Loucy (cell line): ENCODE data around the gene NEUROG3.

Experiments used
- H2AFZ ChIP-seq: fragments of 200-600 bp; sonication (generic); 2 replicates; pipeline ENCODE4 v1.6.0; 2016; ENCODE audit warnings: antibody characterized with exemption, mild to moderate bottlenecking, low read length, moderate library complexity
- H3F3A ChIP-seq: fragments of 200-600 bp; 2 replicates; pipeline ENCODE4 v1.6.0; 2016; ENCODE audit warnings: antibody characterized with exemption, low read depth, mild to moderate bottlenecking
- H3K27me3 ChIP-seq: fragments of 200-600 bp; sonication (generic); 2 replicates; pipeline ENCODE4 v1.6.1; 2014; ENCODE audit warnings: low read length, mild to moderate bottlenecking; ENCODE audit not compliant: insufficient read depth, poor library complexity, severe bottlenecking
- H3K36me3 ChIP-seq: fragments of 200-600 bp; sonication (generic); 2 replicates; pipeline ENCODE4 v1.6.1; 2016; ENCODE audit warnings: low read length; ENCODE audit not compliant: insufficient read depth
- H3K4me1 ChIP-seq: fragments of 200-600 bp; sonication (generic); 2 replicates; pipeline ENCODE4 v1.5.1; 2014; ENCODE audit warnings: low read length, mild to moderate bottlenecking; ENCODE audit not compliant: insufficient read depth, poor library complexity, severe bottlenecking
- H3K4me2 ChIP-seq: fragments of 200-600 bp; sonication (generic); 2 replicates; pipeline ENCODE4 v1.6.0; 2014; ENCODE audit warnings: antibody characterized with exemption, low read length, low read depth, mild to moderate bottlenecking; ENCODE audit not compliant: poor library complexity, severe bottlenecking
- H3K4me3 ChIP-seq: fragments of 200-600 bp; sonication (generic); 2 replicates; pipeline ENCODE4 v1.5.1; 2014; ENCODE audit warnings: low read length, mild to moderate bottlenecking, mixed read lengths; ENCODE audit not compliant: poor library complexity, severe bottlenecking
- H3K79me2 ChIP-seq: fragments of 200-600 bp; sonication (generic); 2 replicates; pipeline ENCODE4 v1.6.1; 2014; ENCODE audit warnings: low read length; ENCODE audit not compliant: insufficient read depth
- H3K9ac ChIP-seq: fragments of 200-600 bp; sonication (generic); 2 replicates; pipeline ENCODE4 v1.6.0; 2014; ENCODE audit warnings: mild to moderate bottlenecking, low read depth, low read length, moderate library complexity; ENCODE audit not compliant: poor library complexity, severe bottlenecking
- H3K9me2 ChIP-seq: fragments of 200-600 bp; sonication (generic); replicated peaks from 2 replicates; pipeline ENCODE4 v1.6.1; 2016; ENCODE audit warnings: low read depth, low read length, mixed read lengths
- H3K9me3 ChIP-seq: fragments of 200-600 bp; sonication (generic); 2 replicates; pipeline ENCODE4 v1.6.1; 2014; ENCODE audit warnings: mild to moderate bottlenecking, antibody characterized with exemption, low read length, low read depth; ENCODE audit not compliant: insufficient read depth
- H4K20me1 ChIP-seq: fragments of 200-600 bp; sonication (generic); 2 replicates; pipeline ENCODE4 v1.6.0; 2014; ENCODE audit warnings: antibody characterized with exemption, low read length, mild to moderate bottlenecking; ENCODE audit not compliant: insufficient read depth, poor library complexity, severe bottlenecking
- CTCF ChIP-seq: fragments of 200-600 bp; sonication (generic); conservative IDR thresholded peaks from 2 replicates; pipeline ENCODE4 v1.5.1; 2014; ENCODE audit warnings: mild to moderate bottlenecking, antibody characterized with exemption, low read length
- EZH2phosphoT487 ChIP-seq: fragments of 200-600 bp; IDR thresholded peaks from 2 replicates; pipeline ENCODE4 v1.6.1; 2018; ENCODE audit warnings: antibody characterized with exemption, mild to moderate bottlenecking, moderate library complexity, borderline replicate concordance

The NEUROG3 gene

GRCh38 chr10:69570050-69570816 lies 3.0 kb downstream of the NEUROG3 start:
- Histone ChIP-seq H3K4me3 (no peak overlapping the region), H3K27me3 (no peaks in the 10 kb centered on the region), H2AFZ (no peak overlapping the region), H3K36me3 (no peaks in the 10 kb centered on the region), H3K4me1 (peaks cover 16% of the 10 kb centered on the region), H3K79me2 (peaks cover 3% of the 10 kb centered on the region; the same call in 1 of the 2 replicates), H3K4me2 (no peak overlapping the region), H3F3A (no peaks in the 10 kb centered on the region), H4K20me1 (no peaks in the 10 kb centered on the region), H3K9me3 (no peaks in the 10 kb centered on the region), H3K9me2 (no peaks in the 10 kb centered on the region), H3K9ac (no peak overlapping the region)
- no peak for TF ChIP-seq CTCF
- no peak for TF ChIP-seq EZH2phosphoT487

- no peak for TF ChIP-seq EZH2phosphoT487
- TF ChIP-seq CTCF: no peak
- H2AFZ ChIP-seq: no peak overlapping the region
- no peaks in the 10 kb centered on the region for H3K36me3 ChIP-seq
- H3K9me2 ChIP-seq: no peaks in the 10 kb centered on the region
- peaks cover 12% of the 10 kb centered on the region for H3K4me1 ChIP-seq
- H3K27me3 ChIP-seq: no peaks in the 10 kb centered on the region
- peaks cover 3% of the 10 kb centered on the region; the same call in 1 of the 2 replicates for H3K79me2 ChIP-seq
- no peaks in the 10 kb centered on the region for H4K20me1 ChIP-seq
- no peaks in the 10 kb centered on the region for H3F3A ChIP-seq
- H3K4me3 ChIP-seq: no peak overlapping the region
- H3K4me2 ChIP-seq: no peak overlapping the region
- no peak overlapping the region for H3K9ac ChIP-seq
- H3K9me3 ChIP-seq: no peaks in the 10 kb centered on the region
These were observed 3.8 kb downstream of the NEUROG3 start for GRCh38 chr10:69569396-69569934.

- H3K27me3 ChIP-seq: no peaks in the 10 kb centered on the region
- TF ChIP-seq EZH2phosphoT487: no peak
- TF ChIP-seq CTCF: no peak
- no peak overlapping the region for H3K4me2 ChIP-seq
- peaks cover 3% of the 10 kb centered on the region; the same call in 1 of the 2 replicates for H3K79me2 ChIP-seq
- no peak overlapping the region for H2AFZ ChIP-seq
- H3K9me3 ChIP-seq: no peaks in the 10 kb centered on the region
- H3K9me2 ChIP-seq: no peaks in the 10 kb centered on the region
- H3K4me1 ChIP-seq: peaks cover 4% of the 10 kb centered on the region
- H3K9ac ChIP-seq: no peak overlapping the region
- H4K20me1 ChIP-seq: no peaks in the 10 kb centered on the region
- no peak overlapping the region for H3K4me3 ChIP-seq
- H3F3A ChIP-seq: no peaks in the 10 kb centered on the region
- H3K36me3 ChIP-seq: no peaks in the 10 kb centered on the region
These were observed 4.5 kb downstream of the NEUROG3 start for GRCh38 chr10:69568472-69569395.
